T-helper 17 cell (primary cell): ENCODE measurements around the gene ITK. TPM values are rescaled to one million over a fixed set of nuclear protein-coding genes. Genes with fewer than 3 reads are reported as not detected.

ENCODE experiments used
- total RNA-seq, 4 donors: library from RNA in 2 of 4; stranded (reverse) in 2 of 4; gene quantifications; one replicate each; pipeline ENCODE4 v1.2.3 and lab custom pipeline; 2022 to 2026

ITK gene
- total RNA-seq, 2 donors from 2014 or later: 235 to 319 TPM

Other genes with a start within 250 kb of the ITK start
- gene TIMD4, start 217.6 kb upstream of the ITK start, total RNA-seq: 1 to 10 TPM in 1 of 2 donors, under 1 TPM in 1; 0.82 to 1.5 TPM
- 1 to 10 TPM; 1.1 to 1.4 TPM for gene HAVCR1, start 121.7 kb upstream of the ITK start, total RNA-seq
- gene HAVCR2, start 71.8 kb upstream of the ITK start, total RNA-seq: 1 to 10 TPM; 2.3 to 2.7 TPM
- 1 to 10 TPM; 6.3 to 7.8 TPM for gene MED7, start 38.0 kb upstream of the ITK start, total RNA-seq
- gene GARIN3, start 14.6 kb upstream of the ITK start, total RNA-seq: not detected
- 100 to 1,000 TPM; 363 to 389 TPM for gene CYFIP2, start 85.3 kb downstream of the ITK start, total RNA-seq